ENCODE measurements around the gene CNST.
A peak's percentile ranks its signal among the peaks of the same experiment; 100 is the strongest.
"Not testable (repeated sequence)": the region's sequence is repeated elsewhere in the genome, so short reads cannot be mapped to it uniquely, and the experiment has no call there.

CNST gene

GRCh38 chr1:246597971-246598370, 31.7 kb downstream of the CNST start:
- WGBS (ENCODE audit: insufficient coverage) = 95% methylated on average over 4 of the region's 7 CpGs
- Histone ChIP-seq H3K27ac (ENCODE audit: insufficient read depth in 1 of 2, low read depth in 1 of 2, low read length in 2 of 2, poor library complexity in 1 of 2, severe bottlenecking in 2 of 2) (peak overlapping the region; percentile 72 to 79), H3K27me3 (replicated peaks in 2 of 5; ENCODE audit: control insufficient read depth in 4 of 5, insufficient read depth in 5 of 5, low read length in 4 of 5) (no peaks in the 10 kb centered on the region), H3K4me1 (ENCODE audit: control extremely low read depth in 1 of 4, control insufficient read depth in 4 of 4, insufficient read depth in 4 of 4, low read length in 3 of 4) (peaks cover 0 to 15% (median 1%) of the 10 kb centered on the region in 4 experiments), H3K36me3 (ENCODE audit: control insufficient read depth in 4 of 4, insufficient read depth in 4 of 4, low read length in 3 of 4) (peaks cover 14 to 37% (median 25%) of the 10 kb centered on the region in 4 experiments), H3K4me3 (ENCODE audit: control insufficient read depth in 1 of 7, extremely low read depth in 1 of 7, insufficient read depth in 4 of 7, low read depth in 2 of 7, low read length in 6 of 7) (no peak overlapping the region), H3K9me3 (ENCODE audit: control extremely low read depth in 1 of 5, control insufficient read depth in 4 of 5, insufficient read depth in 2 of 5, low read depth in 1 of 5, low read length in 4 of 5) (no peaks in the 10 kb centered on the region)
- CTCF ChIA-PET = interaction anchor here (0.7 to 3.0 kb wide), 5 partner anchors 11 to 139 kb away, joined by 3 to 11 read pairs (median 5); no protein-coding TSS in a partner anchor
- POLR2A ChIA-PET = interaction anchor here (0.6 kb wide), 2 partner anchors 11 to 815 kb away, joined by 5 to 6 read pairs; no protein-coding TSS in a partner anchor
- DNase-seq = no peak

DNA sequence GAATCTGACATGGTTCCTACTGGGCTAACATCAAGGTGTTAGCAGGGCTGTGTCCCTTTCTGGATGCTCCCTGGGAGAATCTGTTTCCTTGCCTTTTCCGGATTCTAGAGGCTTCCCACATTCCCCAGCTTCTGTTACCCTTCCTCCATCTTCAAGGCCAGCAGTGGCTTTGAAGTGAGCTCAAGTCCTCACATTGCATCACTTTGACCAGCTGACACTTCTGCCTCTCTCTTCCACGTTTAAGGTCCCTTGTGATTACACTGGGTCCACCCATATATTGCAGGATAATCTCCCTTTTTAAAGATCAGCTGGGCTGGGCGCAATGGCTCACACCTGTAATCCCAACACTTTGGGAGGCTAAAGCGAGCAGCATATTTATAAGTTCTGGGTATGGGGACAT, 33.1 kb downstream of the CNST start:
- ChIA-PET CTCF (interaction anchor here (1.1 to 1.9 kb wide), 6 partner anchors 9 to 34 kb away, joined by 3 to 5 read pairs (median 4); partner anchors contain the start of genes CNST and TFB2M), POLR2A (no interaction called here)

DNA sequence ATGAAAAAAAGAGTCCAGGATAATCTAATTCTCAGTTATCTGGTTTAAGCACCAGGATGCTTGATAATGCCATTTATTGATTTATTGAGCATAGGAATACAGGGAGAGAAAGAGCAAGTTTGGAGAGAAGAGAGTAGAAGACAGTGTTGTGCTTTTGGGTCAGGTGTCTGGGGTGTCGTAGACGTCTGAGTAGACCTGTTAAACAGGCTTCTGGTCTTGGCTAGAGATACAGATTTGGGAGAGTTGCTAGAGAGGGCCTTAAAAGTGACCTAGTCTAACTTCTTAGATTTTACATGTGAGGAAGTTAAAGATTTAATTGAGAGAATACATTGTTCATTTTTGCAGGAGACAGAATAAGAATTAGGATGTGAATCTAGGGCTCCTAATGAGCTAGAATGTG, 34.3 kb downstream of the CNST start:
- Histone ChIP-seq H3K4me1 (ENCODE audit: control extremely low read depth in 1 of 4, control insufficient read depth in 4 of 4, insufficient read depth in 4 of 4, low read length in 3 of 4) (peaks cover 0 to 15% (median 1%) of the 10 kb centered on the region in 4 experiments), H3K36me3 (ENCODE audit: control insufficient read depth in 4 of 4, insufficient read depth in 4 of 4, low read length in 3 of 4) (peaks cover 12 to 33% (median 22%) of the 10 kb centered on the region in 4 experiments), H3K27ac (ENCODE audit: insufficient read depth in 1 of 2, low read depth in 1 of 2, low read length in 2 of 2, poor library complexity in 1 of 2, severe bottlenecking in 2 of 2) (peak overlapping the region in 1 of 2 experiments; percentile 39), H3K27me3 (replicated peaks in 2 of 5; ENCODE audit: control insufficient read depth in 4 of 5, insufficient read depth in 5 of 5, low read length in 4 of 5) (no peaks in the 10 kb centered on the region), H3K4me3 (ENCODE audit: control insufficient read depth in 1 of 7, extremely low read depth in 1 of 7, insufficient read depth in 4 of 7, low read depth in 2 of 7, low read length in 6 of 7) (no peak overlapping the region), H3K9me3 (ENCODE audit: control extremely low read depth in 1 of 5, control insufficient read depth in 4 of 5, insufficient read depth in 2 of 5, low read depth in 1 of 5, low read length in 4 of 5) (peaks cover 0 to 4% (median 0%) of the 10 kb centered on the region in 5 experiments)
- POLR2A ChIA-PET = interaction anchor here (0.6 kb wide), 1 partner anchor 34 kb away, joined by 4 read pairs; no protein-coding TSS in a partner anchor
- CTCF ChIA-PET = interaction anchor here (1.9 to 2.3 kb wide), 3 partner anchors 8 to 26 kb away, joined by 5 to 9 read pairs (median 9); no protein-coding TSS in a partner anchor
- no peak for DNase-seq
- 93% methylated on average over 2 of the region's 2 CpGs for WGBS (ENCODE audit: insufficient coverage)

More for the DNA sequence above, 33.1 kb downstream of the CNST start:
- no peak for DNase-seq
- Histone ChIP-seq H3K27me3 (replicated peaks in 2 of 5; ENCODE audit: control insufficient read depth in 4 of 5, insufficient read depth in 5 of 5, low read length in 4 of 5) (no peaks in the 10 kb centered on the region), H3K4me3 (ENCODE audit: control insufficient read depth in 1 of 7, extremely low read depth in 1 of 7, insufficient read depth in 4 of 7, low read depth in 2 of 7, low read length in 6 of 7) (no peak overlapping the region), H3K9me3 (ENCODE audit: control extremely low read depth in 1 of 5, control insufficient read depth in 4 of 5, insufficient read depth in 2 of 5, low read depth in 1 of 5, low read length in 4 of 5) (peaks cover 0 to 4% (median 0%) of the 10 kb centered on the region in 5 experiments), H3K36me3 (ENCODE audit: control insufficient read depth in 4 of 4, insufficient read depth in 4 of 4, low read length in 3 of 4) (peaks cover 12 to 38% (median 27%) of the 10 kb centered on the region in 4 experiments), H3K27ac (ENCODE audit: insufficient read depth in 1 of 2, low read depth in 1 of 2, low read length in 2 of 2, poor library complexity in 1 of 2, severe bottlenecking in 2 of 2) (peak overlapping the region in 1 of 2 experiments; percentile 45), H3K4me1 (ENCODE audit: control extremely low read depth in 1 of 4, control insufficient read depth in 4 of 4, insufficient read depth in 4 of 4, low read length in 3 of 4) (peaks cover 0 to 15% (median 1%) of the 10 kb centered on the region in 4 experiments)
- 81% methylated on average over 2 of the region's 4 CpGs for WGBS (ENCODE audit: insufficient coverage)

- ChIA-PET CTCF (interaction anchor here (0.6 to 2.3 kb wide), 10 partner anchors 9 to 114 kb away, joined by 3 to 9 read pairs (median 4); partner anchors contain the start of genes CNST and TFB2M), POLR2A (no interaction called here)
- WGBS (ENCODE audit: insufficient coverage) = 74% methylated on average over 3 of the region's 3 CpGs
- Histone ChIP-seq H3K27ac (ENCODE audit: insufficient read depth in 1 of 2, low read depth in 1 of 2, low read length in 2 of 2, poor library complexity in 1 of 2, severe bottlenecking in 2 of 2) (no peak overlapping the region), H3K9me3 (ENCODE audit: control extremely low read depth in 1 of 5, control insufficient read depth in 4 of 5, insufficient read depth in 2 of 5, low read depth in 1 of 5, low read length in 4 of 5) (peaks cover 0 to 4% (median 0%) of the 10 kb centered on the region in 5 experiments), H3K4me1 (ENCODE audit: control extremely low read depth in 1 of 4, control insufficient read depth in 4 of 4, insufficient read depth in 4 of 4, low read length in 3 of 4) (peaks cover 0 to 13% (median 0%) of the 10 kb centered on the region in 4 experiments), H3K27me3 (replicated peaks in 2 of 5; ENCODE audit: control insufficient read depth in 4 of 5, insufficient read depth in 5 of 5, low read length in 4 of 5) (no peaks in the 10 kb centered on the region), H3K36me3 (ENCODE audit: control insufficient read depth in 4 of 4, insufficient read depth in 4 of 4, low read length in 3 of 4) (peaks cover 5 to 30% (median 16%) of the 10 kb centered on the region in 4 experiments), H3K4me3 (ENCODE audit: control insufficient read depth in 1 of 7, extremely low read depth in 1 of 7, insufficient read depth in 4 of 7, low read depth in 2 of 7, low read length in 6 of 7) (peak overlapping the region in 1 of 7 experiments; percentile 6)
- peak in 2 of 3 donors; percentile 74 to 78 for DNase-seq
Measured at GRCh38 chr1:246602194-246602593, 35.9 kb downstream of the CNST start.

GRCh38 chr1:246605231-246605630, 39.0 kb downstream of the CNST start:
- H3K27ac ChIP-seq (ENCODE audit: insufficient read depth in 1 of 2, low read depth in 1 of 2, low read length in 2 of 2, poor library complexity in 1 of 2, severe bottlenecking in 2 of 2); H3K9me3 ChIP-seq (ENCODE audit: control extremely low read depth in 1 of 5, control insufficient read depth in 4 of 5, insufficient read depth in 2 of 5, low read depth in 1 of 5, low read length in 4 of 5); DNase-seq; H3K4me3 ChIP-seq (ENCODE audit: control insufficient read depth in 1 of 7, extremely low read depth in 1 of 7, insufficient read depth in 4 of 7, low read depth in 2 of 7, low read length in 6 of 7); CTCF ChIA-PET; POLR2A ChIA-PET; H3K27me3 ChIP-seq (replicated peaks in 2 of 5; ENCODE audit: control insufficient read depth in 4 of 5, insufficient read depth in 5 of 5, low read length in 4 of 5): not testable (repeated sequence)
- Histone ChIP-seq H3K36me3 (ENCODE audit: control insufficient read depth in 4 of 4, insufficient read depth in 4 of 4, low read length in 3 of 4) (peaks cover 0 to 20% (median 12%) of the 10 kb centered on the region in 4 experiments), H3K4me1 (ENCODE audit: control extremely low read depth in 1 of 4, control insufficient read depth in 4 of 4, insufficient read depth in 4 of 4, low read length in 3 of 4) (peaks cover 4 to 23% (median 9%) of the 10 kb centered on the region in 4 experiments)
- WGBS (ENCODE audit: insufficient coverage) = 97% methylated on average over 19 of the region's 19 CpGs

- no peaks in the 10 kb centered on the region for H3K27me3 ChIP-seq (replicated peaks in 2 of 5; ENCODE audit: control insufficient read depth in 4 of 5, insufficient read depth in 5 of 5, low read length in 4 of 5)
- H3K27ac ChIP-seq (ENCODE audit: insufficient read depth in 1 of 2, low read depth in 1 of 2, low read length in 2 of 2, poor library complexity in 1 of 2, severe bottlenecking in 2 of 2) = no peak overlapping the region
- peaks cover 0 to 4% (median 0%) of the 10 kb centered on the region in 5 experiments for H3K9me3 ChIP-seq (ENCODE audit: control extremely low read depth in 1 of 5, control insufficient read depth in 4 of 5, insufficient read depth in 2 of 5, low read depth in 1 of 5, low read length in 4 of 5)
- H3K4me3 ChIP-seq (ENCODE audit: control insufficient read depth in 1 of 7, extremely low read depth in 1 of 7, insufficient read depth in 4 of 7, low read depth in 2 of 7, low read length in 6 of 7) = no peak overlapping the region
- CTCF ChIA-PET = interaction anchor here (3.7 kb wide), 1 partner anchor 11 kb away, joined by 11 read pairs; no protein-coding TSS in a partner anchor
- POLR2A ChIA-PET = no interaction called here
- WGBS (ENCODE audit: insufficient coverage) = 86% methylated on average over 13 of the region's 19 CpGs
- no peak for DNase-seq
- H3K36me3 ChIP-seq (ENCODE audit: control insufficient read depth in 4 of 4, insufficient read depth in 4 of 4, low read length in 3 of 4) = peaks cover 0 to 16% (median 14%) of the 10 kb centered on the region in 4 experiments
- peaks cover 4 to 21% (median 11%) of the 10 kb centered on the region in 4 experiments for H3K4me1 ChIP-seq (ENCODE audit: control extremely low read depth in 1 of 4, control insufficient read depth in 4 of 4, insufficient read depth in 4 of 4, low read length in 3 of 4)
Measured at GRCh38 chr1:246607462-246607861, 41.2 kb downstream of the CNST start.
